HCEC 1CT (cell line): ENCODE data around the gene GPR132.
A peak's percentile ranks its signal among the peaks of the same experiment; 100 is the strongest.
"Not testable (repeated sequence)": the region's sequence is repeated elsewhere in the genome, so short reads cannot be mapped to it uniquely, and the experiment has no call there.

Experiments used
- DNase-seq: peaks from one replicate; pipeline ENCODE4 v3.0.0-alpha.2; 2017

Gene GPR132

DNA sequence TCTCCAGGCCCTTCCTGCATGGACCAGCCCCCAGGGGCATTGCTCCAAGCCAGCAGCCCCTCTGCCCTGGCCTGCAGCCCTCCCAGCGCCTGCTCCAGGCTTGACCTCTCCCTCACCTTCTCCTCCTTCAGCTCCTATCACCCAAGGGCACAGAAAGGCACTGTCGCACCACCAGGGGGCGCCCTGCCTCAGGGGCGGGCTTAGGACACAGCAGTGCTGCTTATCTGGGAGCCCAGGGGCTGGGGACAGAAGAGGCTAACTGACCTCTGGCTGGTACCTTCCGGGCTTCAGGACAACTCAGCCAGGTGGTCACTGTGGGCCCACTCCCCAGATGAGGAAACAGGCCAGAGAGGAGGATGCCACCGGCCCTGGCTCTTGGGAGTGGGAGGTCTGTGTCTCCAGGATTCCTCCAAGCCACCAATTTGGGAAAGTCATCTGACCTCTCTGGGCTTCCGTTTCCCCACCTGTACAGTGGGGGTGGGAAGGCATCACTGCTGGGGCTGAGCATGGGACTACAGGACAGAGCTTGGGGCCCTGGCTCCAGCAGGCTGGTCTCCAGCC, 25.3 kb upstream of the GPR132 start:
- DNase-seq = peak; percentile 63

- DNase-seq = no peak
Measured at GRCh38 chr14:105089746-105090492, 24.7 kb upstream of the GPR132 start.

GRCh38 chr14:105088812-105089745, 23.8 kb upstream of the GPR132 start:
- DNase-seq = peak; percentile 24

DNA sequence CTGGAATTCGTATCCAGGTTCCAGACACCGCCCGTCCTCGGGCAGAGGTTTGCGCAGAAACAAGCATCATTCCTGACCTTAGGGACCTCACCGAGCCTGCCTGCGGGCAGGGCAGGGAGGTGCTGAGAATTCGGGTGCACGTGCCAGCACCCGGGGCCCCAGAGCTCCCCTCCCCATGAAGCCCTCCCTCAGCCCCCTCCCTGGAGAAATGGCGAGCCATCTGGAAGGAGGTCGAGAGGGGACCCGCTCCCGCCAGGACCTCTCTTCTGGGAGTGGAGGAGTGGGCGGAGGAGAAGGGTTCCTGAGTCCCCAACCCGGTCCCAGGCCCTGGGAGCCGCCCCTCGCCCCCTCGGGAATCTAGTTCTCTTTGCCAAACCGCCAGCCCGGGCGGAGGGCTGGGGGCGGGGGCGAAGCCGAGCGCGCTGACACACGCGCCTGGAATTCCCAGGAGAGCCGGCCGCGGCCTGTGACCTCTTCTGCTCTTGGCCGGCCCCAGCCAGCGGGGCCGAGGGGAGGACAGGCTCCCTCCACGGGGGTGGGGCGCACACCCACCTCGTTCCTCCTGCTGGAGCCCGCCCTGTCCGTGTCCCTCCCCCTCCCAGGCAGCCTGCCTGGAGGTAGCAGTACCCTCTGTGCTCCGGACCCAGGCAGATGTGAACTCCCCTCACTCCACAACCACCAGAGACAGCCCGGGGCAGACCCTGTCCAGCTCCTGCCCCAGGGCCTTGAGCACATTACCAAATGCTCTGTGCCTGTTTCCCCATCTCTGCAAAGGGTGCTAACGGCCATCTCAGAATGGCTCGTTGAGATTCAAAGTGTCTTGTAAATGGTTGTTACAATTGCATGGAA, 23.0 kb upstream of the GPR132 start:
- peak; percentile 79 for DNase-seq

- peak; percentile 75 for DNase-seq
Measured at GRCh38 chr14:105087308-105087962, 22.2 kb upstream of the GPR132 start.

GRCh38 chr14:105086833-105087307, 21.6 kb upstream of the GPR132 start:
- peak; percentile 85 for DNase-seq

- DNase-seq = no peak
Measured at GRCh38 chr14:105085766-105086165, 20.5 kb upstream of the GPR132 start.

DNA sequence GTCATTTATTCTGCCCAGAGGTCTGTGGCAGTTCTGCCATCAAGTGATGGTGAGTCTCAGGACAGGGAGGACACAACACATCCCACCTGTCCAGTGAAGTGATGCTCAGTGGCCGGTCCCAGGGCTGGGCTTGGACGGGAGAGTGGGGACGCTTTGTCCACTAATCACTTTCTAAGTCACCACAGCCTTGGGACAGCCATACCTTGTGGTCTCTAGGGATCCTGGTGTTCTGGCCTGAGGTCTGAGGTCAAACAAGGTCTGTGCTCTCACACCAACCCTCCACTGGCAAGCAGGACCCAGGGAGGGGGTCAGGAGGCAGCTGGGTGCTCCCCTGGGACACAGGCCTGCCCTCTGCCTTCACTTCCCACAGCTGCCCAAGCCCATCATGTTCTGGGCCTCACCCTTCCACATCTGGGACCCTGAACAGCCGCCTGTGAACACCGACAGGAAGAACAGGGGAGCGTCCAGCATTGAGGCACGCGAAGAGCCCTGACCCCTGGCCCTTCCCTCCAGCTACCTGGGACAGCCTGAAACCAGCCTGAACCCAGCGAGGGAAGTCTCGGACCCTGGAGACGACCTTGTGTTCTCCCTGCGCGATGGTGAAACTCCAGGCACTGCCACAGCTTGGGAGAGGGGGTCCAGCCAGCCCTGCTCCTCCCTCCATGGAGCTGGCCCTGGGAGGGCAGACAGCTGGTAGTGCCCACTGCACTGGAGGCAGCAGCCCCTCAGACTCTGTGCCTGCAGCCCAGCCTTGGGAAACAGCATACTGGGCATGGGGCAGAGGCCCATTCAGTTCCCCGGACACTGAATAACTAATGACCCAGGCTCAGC, 19.7 kb upstream of the GPR132 start:
- DNase-seq = no peak

DNA sequence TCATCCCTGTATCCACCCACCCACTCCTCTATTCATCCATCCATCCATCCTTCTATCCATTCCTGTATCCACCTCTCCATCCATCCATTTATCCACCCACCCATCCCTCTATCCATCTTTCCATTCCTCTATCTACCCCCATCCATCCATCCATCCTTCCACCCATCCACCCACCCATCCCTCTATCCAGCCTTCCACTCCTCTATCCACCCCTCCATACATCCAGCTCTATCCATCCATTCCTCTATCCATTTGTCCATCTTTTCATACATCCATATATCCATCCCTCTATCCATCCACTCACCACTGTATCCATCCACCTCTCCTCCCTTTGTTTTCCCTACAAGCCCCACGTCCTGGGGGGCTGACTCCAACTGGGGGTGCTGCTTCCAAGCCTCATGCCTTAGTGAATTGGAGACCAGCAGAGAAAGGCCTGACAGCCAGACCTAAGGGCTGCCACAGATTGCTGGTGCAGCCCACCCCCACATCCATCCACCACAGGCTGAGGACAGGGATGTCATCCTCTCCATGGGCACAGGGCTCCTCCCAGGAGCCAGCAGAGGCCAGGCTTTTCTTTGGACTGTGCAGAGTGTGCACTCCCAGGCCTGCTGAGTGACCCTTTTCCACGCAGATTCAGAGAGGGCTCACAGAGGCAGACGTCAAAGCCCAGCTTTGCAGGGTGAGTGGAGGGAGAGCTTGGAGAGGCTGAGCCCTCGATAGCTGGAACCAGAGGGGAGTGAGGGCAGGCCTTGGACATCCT, 18.9 kb upstream of the GPR132 start:
- DNase-seq = no peak

DNA sequence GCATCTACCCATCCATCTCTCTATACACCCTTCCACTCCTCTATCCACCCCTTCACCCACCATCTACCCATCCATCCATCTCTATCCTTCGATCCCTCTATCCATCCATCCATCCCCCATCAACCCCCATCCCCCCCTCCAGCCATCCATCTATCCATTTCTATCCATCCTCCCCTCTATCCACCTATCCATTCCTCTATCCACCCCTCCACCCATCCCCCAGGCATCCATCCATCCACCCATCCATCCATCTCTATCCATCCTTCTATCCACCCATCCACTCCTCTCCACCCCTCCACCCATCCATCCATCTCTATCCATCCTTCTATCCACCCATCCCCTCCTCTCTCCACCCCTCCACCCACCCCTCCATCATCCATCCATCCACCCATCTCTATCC, 17.5 kb upstream of the GPR132 start:
- DNase-seq = no peak

DNA sequence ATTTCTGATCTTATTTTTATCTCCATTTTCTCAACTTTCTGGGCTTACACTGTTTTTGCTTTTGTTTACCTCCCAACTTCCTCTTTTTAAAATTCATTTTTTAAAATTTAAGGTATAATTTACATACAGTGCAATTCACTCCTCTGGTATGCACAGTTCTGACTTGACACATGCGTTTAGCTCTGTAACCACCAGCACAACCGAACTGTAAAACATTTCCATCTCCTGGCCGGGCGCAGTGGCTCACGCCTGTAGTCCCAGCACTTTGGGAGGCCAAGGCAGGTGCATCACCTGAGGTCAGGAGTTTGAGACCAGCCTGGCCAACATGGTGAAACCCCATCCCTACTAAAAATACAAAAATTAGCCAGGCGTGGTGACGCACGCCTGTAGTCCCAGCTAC, 16.2 kb upstream of the GPR132 start:
- not testable (repeated sequence) for DNase-seq

DNA sequence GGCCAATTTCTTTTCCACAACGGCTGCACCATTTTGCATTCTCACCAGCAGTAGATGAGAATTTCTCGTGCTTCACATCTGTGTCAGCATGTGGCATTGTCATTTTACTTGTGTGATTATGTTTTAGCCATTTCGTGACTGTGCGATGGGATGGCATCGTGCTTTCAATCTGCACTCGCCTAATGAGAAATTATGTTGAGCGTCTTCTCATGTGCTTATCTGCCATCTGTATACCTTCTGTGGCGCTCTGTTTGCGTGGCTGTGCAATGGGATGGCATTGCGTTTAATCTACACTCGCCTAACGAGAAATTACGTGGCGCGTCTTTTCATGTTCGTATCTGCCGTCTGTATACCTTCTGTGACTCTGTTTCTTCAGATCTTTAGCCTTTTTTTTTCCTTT, 14.9 kb upstream of the GPR132 start:
- DNase-seq = no peak

DNA sequence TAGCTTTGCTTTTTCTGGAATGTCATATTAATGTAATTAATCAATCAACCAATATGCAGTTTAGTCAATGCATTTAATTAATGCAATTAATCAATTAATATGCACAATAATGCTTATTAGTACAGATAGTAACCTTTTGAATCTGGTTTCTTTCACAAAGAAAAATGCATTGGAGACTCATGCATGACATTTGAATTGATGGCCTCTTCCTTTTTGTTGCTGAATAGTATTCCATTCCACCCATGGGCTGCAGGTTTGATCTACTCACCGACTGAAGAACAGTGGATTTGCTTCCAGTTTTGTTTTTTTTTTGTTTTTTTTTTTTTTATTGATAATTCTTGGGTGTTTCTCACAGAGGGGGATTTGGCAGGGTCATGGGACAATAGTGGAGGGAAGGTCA, 13.1 kb upstream of the GPR132 start:
- no peak for DNase-seq

DNA sequence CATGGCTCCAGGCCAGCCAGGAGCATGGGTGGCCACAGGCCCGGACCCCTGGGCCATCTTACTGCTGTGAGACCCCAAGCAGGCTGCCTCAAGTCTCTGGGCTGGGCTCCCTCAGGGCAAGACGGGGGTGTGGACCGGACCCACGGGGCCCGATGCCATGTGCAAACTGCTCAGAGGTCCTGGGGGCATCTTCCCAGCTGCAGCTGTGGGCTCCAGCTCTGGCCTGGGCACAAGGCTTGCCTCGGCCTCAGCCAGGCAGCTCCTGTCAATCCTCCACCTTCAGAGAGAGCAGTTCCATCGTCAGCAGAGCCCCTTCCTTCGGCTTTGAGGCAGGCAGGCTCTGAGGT, 12.4 kb upstream of the GPR132 start:
- no peak for DNase-seq

- DNase-seq = no peak
Measured at GRCh38 chr14:105076805-105077648, 11.8 kb upstream of the GPR132 start.

DNA sequence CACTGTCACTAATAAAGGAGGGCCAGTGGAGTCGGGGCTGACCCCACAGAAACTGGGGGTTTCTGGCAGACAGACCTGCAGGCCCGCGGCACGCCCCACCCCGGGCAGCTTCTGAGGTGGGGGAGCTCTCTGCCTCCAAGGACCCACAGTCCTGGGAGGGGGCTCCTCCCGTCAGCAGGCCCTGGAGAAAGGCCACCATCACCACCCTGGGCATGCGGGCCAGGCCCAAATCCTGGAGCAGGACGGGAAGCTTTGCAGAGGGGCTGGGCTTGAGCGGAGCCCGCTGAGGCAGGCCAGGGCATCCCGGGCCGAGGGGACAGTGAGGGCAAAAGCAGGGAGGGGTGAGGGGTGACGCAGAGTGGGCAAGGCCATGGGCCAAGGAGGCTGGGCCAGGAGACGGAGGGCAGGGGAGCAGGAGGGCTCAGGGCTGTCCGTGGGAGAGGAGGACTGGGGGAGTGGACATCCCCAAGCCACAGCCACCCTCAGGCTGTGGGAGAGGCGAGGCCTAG, 11.1 kb upstream of the GPR132 start:
- no peak for DNase-seq

DNA sequence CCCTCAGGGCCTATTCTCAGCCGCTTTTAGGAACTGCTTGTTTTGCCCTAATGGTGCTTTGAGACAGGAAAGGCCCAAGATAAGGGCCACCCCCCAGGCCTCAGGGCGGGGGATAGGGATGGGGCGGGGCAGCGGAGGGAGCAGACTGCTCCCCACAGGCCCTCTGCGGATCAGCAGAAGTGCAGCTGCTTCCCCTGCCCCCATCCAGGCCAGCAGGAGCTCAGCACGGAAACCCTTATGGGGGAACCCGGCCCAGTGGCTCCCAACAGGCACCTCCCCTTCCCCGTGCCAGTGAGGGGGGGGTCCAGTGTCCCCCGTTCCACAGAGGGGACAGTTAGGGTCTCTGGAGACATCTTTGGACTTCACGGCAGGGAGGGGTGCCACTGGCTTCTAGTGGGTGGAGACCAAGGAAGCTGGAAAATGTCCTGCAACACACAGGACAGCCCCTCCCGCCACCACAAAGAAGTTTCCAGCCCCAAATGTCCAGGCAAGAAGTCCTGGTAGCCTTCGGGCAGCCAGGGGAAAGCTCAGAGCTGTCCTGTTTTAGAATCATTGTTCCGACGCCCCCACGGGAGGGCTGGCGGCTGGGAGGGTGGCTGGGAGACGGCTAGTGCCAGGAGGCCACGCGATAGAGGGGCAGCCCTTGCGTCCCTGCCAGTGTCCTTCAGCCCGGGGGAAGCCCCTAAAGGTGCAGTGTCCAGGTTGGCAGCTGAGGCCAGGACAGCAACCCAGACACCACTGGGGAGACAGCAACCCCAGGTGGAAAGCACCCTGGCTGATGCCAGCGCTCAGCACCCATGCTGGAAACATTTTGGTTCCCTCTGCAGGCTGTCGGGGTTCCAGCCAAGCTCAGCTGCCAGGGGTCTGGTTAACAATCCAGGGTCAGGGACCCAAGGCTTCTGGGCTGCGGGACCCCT, 10.4 kb upstream of the GPR132 start:
- DNase-seq = peak; percentile 16

DNA sequence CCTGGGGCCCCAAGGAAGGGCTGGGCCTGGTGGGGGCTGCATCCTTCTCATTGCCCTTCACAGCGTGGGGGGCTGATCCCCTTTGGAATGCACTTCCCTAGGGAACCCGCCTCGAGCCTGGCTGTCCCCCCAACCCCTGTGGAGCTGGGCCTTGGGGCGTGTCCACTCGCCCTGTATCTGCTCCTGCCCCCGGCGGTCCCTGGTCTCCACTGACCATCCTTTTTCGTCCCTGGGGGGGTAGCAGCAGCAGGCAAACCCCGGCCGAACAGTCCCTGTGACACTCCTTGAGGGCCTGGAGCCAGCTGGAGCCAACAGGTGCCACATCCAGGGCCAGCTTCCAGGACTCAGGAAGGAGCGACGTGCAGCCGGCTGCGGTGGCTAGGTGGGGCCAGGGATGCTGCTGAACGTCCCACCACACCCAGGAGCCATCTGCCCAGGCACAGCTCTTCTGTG, 9.4 kb upstream of the GPR132 start:
- DNase-seq = no peak
